GM12891 (cell line): Measurements from ENCODE around the gene COL4A6.
A peak's percentile ranks its signal among the peaks of the same experiment; 100 is the strongest.

ENCODE experiments used
- DNase-seq: peaks from one replicate; pipeline ENCODE4 v3.0.0; 2011; ENCODE audit warnings: low spot score; ENCODE audit not compliant: insufficient read length
- FAIRE-seq: peaks from 2 replicates; lab custom pipeline; 2011; peaks lifted over from hg19 to GRCh38; lab: Jason Lieb, UNC
- PAX5 ChIP-seq: IDR thresholded peaks from 2 replicates; pipeline ENCODE4 v1.6.1; 2011; ENCODE audit warnings: low read length, moderate library complexity, mild to moderate bottlenecking; ENCODE audit not compliant: insufficient read depth, severe bottlenecking
- POLR2A ChIP-seq: IDR thresholded peaks from 2 replicates; pipeline ENCODE4 v1.6.1; 2011; ENCODE audit warnings: low read depth, low read length, control low read depth
- POLR2AphosphoS5 ChIP-seq: IDR thresholded peaks from 2 replicates; pipeline ENCODE4 v1.6.1; 2011; ENCODE audit warnings: low read depth, low read length, control low read depth
- POU2F2 ChIP-seq: IDR thresholded peaks from 2 replicates; pipeline ENCODE4 v1.6.1; 2011; ENCODE audit warnings: low read depth, mild to moderate bottlenecking, control low read depth, low read length, moderate library complexity
- SPI1 ChIP-seq: IDR thresholded peaks from 2 replicates; pipeline ENCODE4 v1.6.1; 2011; ENCODE audit warnings: low read depth, low read length, control low read depth
- TAF1 ChIP-seq: IDR thresholded peaks from 2 replicates; pipeline ENCODE4 v1.6.1; 2011; ENCODE audit warnings: low read depth, low read length, control low read depth

Gene COL4A6

DNA sequence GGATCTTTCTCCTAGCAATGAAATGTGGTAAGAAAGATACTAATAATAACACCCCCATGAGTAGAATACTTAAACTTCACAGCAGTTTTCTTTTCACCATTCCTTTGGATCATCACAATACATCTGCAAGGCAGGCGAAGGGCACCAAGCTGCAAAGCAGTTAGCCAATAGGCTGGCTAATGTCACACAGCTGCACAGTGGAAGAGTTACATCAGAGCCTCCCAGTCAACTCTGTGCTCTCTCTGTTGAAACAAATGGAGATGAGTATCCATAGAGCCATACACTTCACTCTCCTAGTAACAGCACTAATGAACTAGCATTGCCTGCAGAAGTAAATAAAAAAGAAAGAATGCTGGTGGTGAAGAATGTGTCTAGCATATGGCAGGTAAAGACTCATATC is 207.6 kb downstream of the COL4A6 start:
- TF ChIP-seq POLR2AphosphoS5 (no peak), SPI1 (no peak), PAX5 (no peak), POU2F2 (no peak), TAF1 (no peak), POLR2A (no peak)
- no peak for DNase-seq
- no peak for FAIRE-seq

GRCh38 chrX:108224727-108225621 is 213.2 kb downstream of the COL4A6 start:
- TF ChIP-seq PAX5 (no peak), POLR2AphosphoS5 (no peak), TAF1 (no peak), POLR2A (no peak), SPI1 (no peak), POU2F2 (no peak)
- peak; percentile 87 for FAIRE-seq
- DNase-seq, result no peak

- no peak for DNase-seq
- no peak for TF ChIP-seq PAX5
- no peak for TF ChIP-seq POU2F2
- no peak for TF ChIP-seq POLR2A
- no peak for TF ChIP-seq TAF1
- no peak for TF ChIP-seq SPI1
- TF ChIP-seq POLR2AphosphoS5, result no peak
- FAIRE-seq, result no peak
Observed at GRCh38 chrX:108224218-108224617, 214.0 kb downstream of the COL4A6 start.

DNA sequence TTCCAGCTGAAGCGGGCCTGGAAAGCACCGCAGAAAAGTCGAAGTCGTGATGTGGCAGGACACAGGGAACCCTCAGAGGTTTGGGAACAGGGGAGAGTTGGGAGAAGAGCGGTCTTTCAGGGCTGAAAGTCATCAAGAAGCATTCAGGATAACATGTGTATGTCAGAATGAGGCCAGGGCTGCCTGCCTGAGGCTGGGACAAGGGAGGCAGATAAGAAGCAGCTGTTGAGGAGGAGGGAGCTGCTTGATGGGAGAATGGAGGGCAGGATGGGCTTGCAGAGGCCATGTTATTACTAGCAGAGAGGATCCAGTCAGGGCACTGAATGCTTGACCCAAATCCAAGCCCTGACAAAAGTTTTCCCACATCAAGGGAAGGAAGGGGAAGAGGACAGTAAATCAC is 214.6 kb downstream of the COL4A6 start:
- TF ChIP-seq TAF1 (no peak), POU2F2 (no peak), POLR2A (no peak), POLR2AphosphoS5 (no peak), SPI1 (no peak), PAX5 (no peak)
- FAIRE-seq (no peak), DNase-seq (no peak)

DNA sequence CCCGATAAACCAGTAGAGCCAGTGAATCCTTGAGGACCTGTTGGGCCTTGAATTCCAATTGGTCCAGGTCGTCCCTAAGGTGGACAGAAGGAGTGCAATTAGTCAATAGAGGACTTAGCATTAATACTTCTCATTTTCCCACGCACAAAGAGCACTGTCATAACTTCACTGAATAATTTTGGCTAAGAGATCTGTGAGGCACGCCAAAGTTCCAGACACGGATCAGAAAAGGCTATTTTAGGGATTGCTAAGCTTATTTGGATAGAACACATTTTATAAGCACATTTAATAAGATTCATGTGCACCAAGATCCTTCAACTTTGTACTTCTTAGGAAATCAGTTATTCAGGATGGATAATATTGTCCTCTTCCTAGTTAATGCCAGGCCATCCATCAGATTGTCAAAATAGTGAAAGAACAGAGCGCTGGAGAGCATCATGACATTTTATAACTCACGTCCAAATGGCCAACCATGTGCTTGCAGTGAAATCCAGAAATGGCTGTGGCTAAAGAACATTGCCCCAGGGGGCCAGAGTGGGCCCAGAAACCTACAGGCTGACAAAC is 216.8 kb downstream of the COL4A6 start:
- no peak for DNase-seq
- no peak for FAIRE-seq
- no peak for TF ChIP-seq POU2F2
- TF ChIP-seq POLR2AphosphoS5, result no peak
- TF ChIP-seq PAX5, result no peak
- no peak for TF ChIP-seq TAF1
- no peak for TF ChIP-seq SPI1
- no peak for TF ChIP-seq POLR2A

DNA sequence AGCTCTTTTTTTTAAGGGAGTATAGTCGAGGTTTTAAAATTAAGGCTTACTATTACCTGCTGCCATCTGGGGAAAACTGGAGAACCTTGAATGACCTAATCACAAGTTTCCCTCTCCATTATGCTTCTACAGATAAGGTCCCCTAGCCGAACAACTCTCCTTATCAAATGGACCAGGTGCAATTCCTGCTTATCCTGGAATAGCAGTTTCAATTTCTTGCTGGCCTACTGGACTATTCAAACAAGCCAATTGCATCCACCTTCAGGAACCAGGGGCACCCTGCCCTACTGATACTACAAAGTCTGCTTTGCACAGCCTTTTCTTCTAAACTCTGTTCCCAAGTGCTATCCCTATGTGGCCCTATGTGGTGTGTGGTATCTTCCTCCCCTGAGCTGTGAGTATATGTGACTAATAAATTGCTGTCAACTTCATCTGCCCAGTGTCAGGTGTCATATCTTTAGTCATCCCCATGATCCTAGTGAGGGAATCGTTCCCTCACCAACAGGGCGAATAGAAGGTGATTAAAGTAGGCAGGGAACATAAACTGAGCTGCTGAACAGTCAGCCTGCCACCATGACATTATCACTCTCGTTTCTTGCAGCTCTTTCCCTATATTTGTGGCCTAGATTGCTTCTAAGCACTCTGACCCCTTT is 218.1 kb downstream of the COL4A6 start:
- TF ChIP-seq POLR2A (no peak), POLR2AphosphoS5 (no peak), POU2F2 (no peak), TAF1 (no peak), PAX5 (no peak), SPI1 (no peak)
- DNase-seq (no peak), FAIRE-seq (peak; percentile 76)

DNA sequence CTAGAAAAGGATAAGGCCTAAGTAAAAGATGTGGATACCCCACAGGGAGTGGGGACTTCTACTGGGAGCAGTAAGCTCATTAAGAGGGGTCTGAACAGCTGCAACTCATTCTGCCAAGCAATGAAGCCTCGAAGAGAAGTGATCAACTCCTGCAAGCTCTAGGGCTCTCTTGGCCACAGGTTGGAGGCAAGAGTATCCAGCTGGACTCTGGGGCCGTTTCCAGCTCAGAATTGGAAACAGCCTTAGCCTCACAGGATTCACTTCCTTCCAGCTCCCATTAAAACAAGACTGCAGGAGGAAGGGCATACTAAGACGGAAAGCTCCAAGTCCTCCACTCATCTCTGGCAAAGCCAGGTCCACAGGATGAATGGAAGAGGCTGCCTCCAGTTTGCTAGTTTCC is 220.3 kb downstream of the COL4A6 start:
- DNase-seq (no peak), FAIRE-seq (no peak)
- no peak for TF ChIP-seq PAX5
- TF ChIP-seq TAF1, result no peak
- TF ChIP-seq POLR2A, result no peak
- no peak for TF ChIP-seq POLR2AphosphoS5
- TF ChIP-seq SPI1, result no peak
- no peak for TF ChIP-seq POU2F2

DNA sequence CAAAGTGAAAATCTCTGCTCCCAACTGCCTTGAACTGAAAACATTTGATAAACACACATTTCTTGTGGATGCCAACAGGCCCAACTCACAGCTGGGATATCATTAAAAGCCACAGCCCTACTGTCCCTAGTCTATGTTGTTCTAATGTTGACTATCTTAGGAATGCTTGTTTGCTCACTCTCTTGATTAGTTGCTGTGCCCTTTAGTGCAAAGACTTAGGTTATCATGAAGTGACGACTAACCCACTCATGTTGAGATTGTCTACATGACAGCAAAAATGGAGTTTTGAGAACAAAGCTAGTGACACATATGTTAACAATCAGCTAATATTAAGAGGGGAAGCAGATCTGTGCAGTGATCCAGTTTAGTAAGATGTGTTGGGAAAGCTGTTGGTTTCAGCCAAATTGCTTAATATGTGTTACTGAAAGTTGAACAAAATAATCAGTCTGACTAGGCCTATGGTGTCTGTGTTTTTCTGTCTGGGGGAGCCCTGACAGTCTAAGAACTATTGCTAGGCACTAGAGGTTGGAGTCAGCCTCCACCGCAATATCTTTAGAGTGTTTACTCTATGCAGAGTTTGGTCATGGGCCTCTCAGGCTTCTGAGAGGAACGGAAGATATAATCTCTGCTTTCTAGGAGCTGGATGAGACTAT is 221.2 kb downstream of the COL4A6 start:
- DNase-seq (no peak), FAIRE-seq (no peak)
- no peak for TF ChIP-seq PAX5
- TF ChIP-seq POU2F2, result no peak
- TF ChIP-seq POLR2A, result no peak
- no peak for TF ChIP-seq POLR2AphosphoS5
- TF ChIP-seq TAF1, result no peak
- TF ChIP-seq SPI1, result no peak

DNA sequence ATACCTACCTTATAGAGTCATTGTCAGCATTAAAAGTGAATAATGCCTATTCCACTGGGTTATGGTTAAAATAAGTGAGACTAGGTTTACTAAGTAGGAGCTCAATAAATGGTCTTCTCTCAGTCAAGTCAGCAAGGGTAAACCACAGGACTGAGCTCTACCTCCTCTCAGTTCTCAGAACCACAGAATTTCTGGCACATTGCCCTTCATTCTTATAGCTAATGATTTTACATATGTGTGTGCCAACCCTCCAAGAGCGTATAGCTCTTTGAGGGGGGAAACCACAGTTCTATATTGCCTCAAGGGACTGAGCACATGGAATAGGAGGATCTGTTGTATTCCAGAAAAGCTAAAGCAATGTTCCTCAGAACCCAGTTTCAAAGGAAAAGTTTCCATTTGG is 221.8 kb downstream of the COL4A6 start:
- DNase-seq, result no peak
- FAIRE-seq, result no peak
- TF ChIP-seq POLR2A (no peak), POLR2AphosphoS5 (no peak), TAF1 (no peak), PAX5 (no peak)
